Suprapubic skin (tissue), 4 donors: ENCODE measurements around the gene MCFD2. TPM values are rescaled to one million over a fixed set of nuclear protein-coding genes. Genes with fewer than 3 reads are reported as not detected.

ENCODE experiments used
- DNase-seq, 2 donors: peaks; one replicate each; pipeline ENCODE4 v3.0.0-alpha.2; 2019; ENCODE audit warnings: low spot score in 2 of 2
- H3K27ac ChIP-seq: fragments of 200-600 bp; sonication (generic); one replicate; pipeline ENCODE4 v1.5.1; 2019
- H3K27me3 ChIP-seq: fragments of 200-600 bp; sonication (generic); one replicate; pipeline ENCODE4 v1.5.1; 2019
- H3K36me3 ChIP-seq: fragments of 200-600 bp; sonication (generic); one replicate; pipeline ENCODE4 v1.5.1; 2019
- H3K4me1 ChIP-seq: fragments of 200-600 bp; sonication (generic); one replicate; pipeline ENCODE4 v1.5.1; 2019
- H3K4me3 ChIP-seq: fragments of 200-600 bp; sonication (generic); one replicate; pipeline ENCODE4 v1.5.1; 2019; ENCODE audit warnings: mild to moderate bottlenecking
- H3K9me3 ChIP-seq: fragments of 200-600 bp; sonication (generic); one replicate; pipeline ENCODE4 v1.5.1; 2019
- EP300 ChIP-seq: sonication (generic); formaldehyde crosslinking; IDR thresholded peaks from one replicate; pipeline ENCODE4 v1.6.1; 2017; ENCODE audit warnings: antibody characterized with exemption
- POLR2A ChIP-seq, 2 donors: fragments of 450-650 bp; IDR thresholded peaks; one replicate each; pipeline ENCODE4 v1.6.1; 2017; ENCODE audit warnings: antibody characterized with exemption in 2 of 2, mild to moderate bottlenecking in 2 of 2, moderate library complexity in 2 of 2
- POLR2AphosphoS5 ChIP-seq, 3 donors: sonication (generic); formaldehyde crosslinking; IDR thresholded peaks; one replicate each; pipeline ENCODE4 v1.6.1; 2017; ENCODE audit warnings: antibody characterized with exemption in 3 of 3
- WGBS: methylation state at CpG from one replicate; pipeline ENCODE4 v1.1.5; 2018; 5-methylcytosine and 5-hydroxymethylcytosine counted together
- total RNA-seq, 4 donors: library from RNA; depleted of rRNA; stranded (reverse); fragments of >200 nt; gene quantifications; one replicate each; pipeline ENCODE4 v1.1.0, GENCODE V29; 2016
- TF ChIP-seq, protein P1 (sequence below), 2 donors: fragments of 200-600 bp in 1 of 2; fragments of 450-650 bp in 1 of 2; sonication (generic) in 1 of 2; IDR thresholded peaks; one replicate each; pipeline ENCODE4 v1.5.1; 2016 to 2019; ENCODE audit warnings: antibody characterized with exemption in 2 of 2, mild to moderate bottlenecking in 1 of 2, moderate library complexity in 1 of 2

The MCFD2 gene
- total RNA-seq, 4 donors from 2014 or later, result 40.5 to 42.4 (median 41.6) TPM

DNA sequence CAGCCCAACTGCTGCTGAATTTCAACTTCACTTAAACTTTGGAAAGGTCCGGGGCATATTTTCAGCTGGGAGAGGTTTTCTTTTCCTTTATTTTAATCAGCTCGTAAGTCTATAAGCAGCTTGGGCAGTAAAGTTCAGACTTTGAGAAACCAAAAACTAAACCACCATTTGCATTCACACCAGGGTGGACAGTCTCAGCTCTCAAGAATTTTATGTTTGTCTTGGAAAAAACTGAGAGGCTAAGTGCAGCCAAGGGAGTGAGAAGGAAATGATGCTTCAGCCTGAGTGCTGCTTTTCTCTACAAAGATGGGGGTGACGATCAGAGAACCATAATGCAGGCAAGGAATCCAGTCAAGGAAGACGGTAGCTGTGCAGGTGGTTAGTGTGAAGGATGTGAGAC, 30.2 kb downstream of the MCFD2 start:
- no peaks in the 10 kb centered on the region for H3K27me3 ChIP-seq
- peaks cover 8% of the 10 kb centered on the region for H3K4me1 ChIP-seq
- DNase-seq, result no peak
- H3K36me3 ChIP-seq, result no peaks in the 10 kb centered on the region
- TF ChIP-seq EP300 (no peak), POLR2A (IDR thresholded peaks at IDR 0.05) (no peak), POLR2AphosphoS5 (IDR thresholded peaks at IDR 0.05) (no peak)
- TF ChIP-seq, protein P1, sequence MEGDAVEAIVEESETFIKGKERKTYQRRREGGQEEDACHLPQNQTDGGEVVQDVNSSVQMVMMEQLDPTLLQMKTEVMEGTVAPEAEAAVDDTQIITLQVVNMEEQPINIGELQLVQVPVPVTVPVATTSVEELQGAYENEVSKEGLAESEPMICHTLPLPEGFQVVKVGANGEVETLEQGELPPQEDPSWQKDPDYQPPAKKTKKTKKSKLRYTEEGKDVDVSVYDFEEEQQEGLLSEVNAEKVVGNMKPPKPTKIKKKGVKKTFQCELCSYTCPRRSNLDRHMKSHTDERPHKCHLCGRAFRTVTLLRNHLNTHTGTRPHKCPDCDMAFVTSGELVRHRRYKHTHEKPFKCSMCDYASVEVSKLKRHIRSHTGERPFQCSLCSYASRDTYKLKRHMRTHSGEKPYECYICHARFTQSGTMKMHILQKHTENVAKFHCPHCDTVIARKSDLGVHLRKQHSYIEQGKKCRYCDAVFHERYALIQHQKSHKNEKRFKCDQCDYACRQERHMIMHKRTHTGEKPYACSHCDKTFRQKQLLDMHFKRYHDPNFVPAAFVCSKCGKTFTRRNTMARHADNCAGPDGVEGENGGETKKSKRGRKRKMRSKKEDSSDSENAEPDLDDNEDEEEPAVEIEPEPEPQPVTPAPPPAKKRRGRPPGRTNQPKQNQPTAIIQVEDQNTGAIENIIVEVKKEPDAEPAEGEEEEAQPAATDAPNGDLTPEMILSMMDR (IDR thresholded peaks at IDR 0.05), result no peak
- H3K27ac ChIP-seq, result no peak overlapping the region
- WGBS, result 77% methylated on average over 4 of the region's 4 CpGs
- H3K4me3 ChIP-seq, result no peak overlapping the region
- no peaks in the 10 kb centered on the region for H3K9me3 ChIP-seq

DNA sequence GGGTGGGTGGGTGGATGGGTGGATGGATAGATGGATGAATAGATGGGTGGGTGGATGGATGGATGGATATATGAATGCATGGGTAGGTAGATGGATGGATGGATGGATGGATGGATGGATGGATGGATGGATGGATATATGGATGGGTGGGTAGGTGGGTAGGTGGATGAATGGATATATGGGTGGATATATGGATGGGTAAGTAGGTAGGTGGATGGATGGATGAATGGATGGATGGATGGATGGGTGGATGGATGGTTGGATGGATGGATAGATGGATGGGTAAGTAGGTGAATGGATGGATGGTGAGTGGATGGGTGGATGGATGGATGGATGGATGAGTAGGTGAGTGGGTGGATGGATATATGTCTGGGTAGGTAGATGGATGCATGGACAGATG, 36.1 kb downstream of the MCFD2 start:
- H3K4me1 ChIP-seq, result peaks cover 11% of the 10 kb centered on the region
- no peak overlapping the region for H3K4me3 ChIP-seq
- no peaks in the 10 kb centered on the region for H3K9me3 ChIP-seq
- no peak for TF ChIP-seq EP300
- TF ChIP-seq POLR2A (IDR thresholded peaks at IDR 0.05), result no peak
- TF ChIP-seq, protein P1 (IDR thresholded peaks at IDR 0.05), result no peak
- no peak for TF ChIP-seq POLR2AphosphoS5 (IDR thresholded peaks at IDR 0.05)
- H3K27ac ChIP-seq, result no peak overlapping the region
- no peaks in the 10 kb centered on the region for H3K36me3 ChIP-seq
- no peak for DNase-seq
- H3K27me3 ChIP-seq, result no peaks in the 10 kb centered on the region

DNA sequence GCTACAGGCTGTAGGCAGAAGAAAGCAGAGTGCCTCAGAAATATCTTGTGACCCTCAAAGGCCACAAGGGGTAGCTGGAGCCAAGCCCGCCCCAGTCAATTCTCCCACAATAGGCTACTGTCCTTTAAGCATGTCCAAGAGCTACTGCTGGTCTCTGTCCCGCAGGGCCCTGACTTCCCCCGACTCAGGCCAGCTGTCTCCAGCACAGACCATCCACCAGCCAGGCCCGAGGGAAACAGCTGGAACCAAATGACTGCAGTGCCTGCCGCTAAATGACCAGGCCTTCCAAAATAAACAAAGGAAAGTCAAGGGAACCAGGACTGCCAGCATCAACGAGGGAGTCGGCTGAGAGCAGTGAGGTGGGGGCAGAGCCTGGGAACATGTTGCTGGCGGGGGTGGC, 36.7 kb downstream of the MCFD2 start:
- DNase-seq, result peak in 1 of 2 donors; percentile 74

DNA sequence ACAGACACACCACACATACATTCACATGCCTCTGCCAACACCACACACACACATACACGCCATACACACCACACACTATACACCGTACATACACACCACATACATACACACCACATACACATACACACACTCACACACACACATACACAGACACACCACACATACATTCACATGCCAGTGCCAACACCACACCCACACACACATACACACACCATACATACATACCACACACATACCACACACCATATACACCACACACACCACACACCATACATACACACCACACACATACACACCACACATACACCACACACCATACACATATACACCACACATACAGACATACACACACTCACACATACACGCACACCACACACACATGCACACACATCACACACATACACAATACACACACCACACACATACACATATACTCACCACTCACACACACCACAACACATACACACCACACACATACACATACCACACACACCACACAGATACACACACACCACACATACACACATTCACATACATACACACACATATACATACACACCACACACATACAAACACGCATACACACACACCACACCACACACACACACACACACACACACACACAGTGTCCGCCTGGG, 37.2 kb downstream of the MCFD2 start:
- Histone ChIP-seq H3K4me1 (peaks cover 21% of the 10 kb centered on the region), H3K9me3 (no peaks in the 10 kb centered on the region), H3K36me3 (no peaks in the 10 kb centered on the region), H3K27me3 (no peaks in the 10 kb centered on the region), H3K4me3 (no peak overlapping the region), H3K27ac (no peak overlapping the region)
- peak in 1 of 2 donors; percentile 15 for DNase-seq
- WGBS, result 86% methylated on average over 5 of the region's 5 CpGs
- no peak for TF ChIP-seq POLR2AphosphoS5 (IDR thresholded peaks at IDR 0.05)
- no peak for TF ChIP-seq EP300
- TF ChIP-seq POLR2A (IDR thresholded peaks at IDR 0.05), result no peak
- TF ChIP-seq, protein P1 (IDR thresholded peaks at IDR 0.05), result no peak

More for the DNA sequence above, 36.7 kb downstream of the MCFD2 start:
- H3K4me3 ChIP-seq, result no peak overlapping the region
- H3K36me3 ChIP-seq, result no peaks in the 10 kb centered on the region
- WGBS, result 52% methylated on average over 8 of the region's 8 CpGs
- no peak for TF ChIP-seq POLR2A (IDR thresholded peaks at IDR 0.05)
- TF ChIP-seq POLR2AphosphoS5 (IDR thresholded peaks at IDR 0.05), result no peak
- no peak for TF ChIP-seq EP300
- TF ChIP-seq, protein P1 (IDR thresholded peaks at IDR 0.05), result no peak
- peaks cover 16% of the 10 kb centered on the region for H3K4me1 ChIP-seq
- no peaks in the 10 kb centered on the region for H3K9me3 ChIP-seq
- H3K27me3 ChIP-seq, result no peaks in the 10 kb centered on the region
- H3K27ac ChIP-seq, result no peak overlapping the region

DNA sequence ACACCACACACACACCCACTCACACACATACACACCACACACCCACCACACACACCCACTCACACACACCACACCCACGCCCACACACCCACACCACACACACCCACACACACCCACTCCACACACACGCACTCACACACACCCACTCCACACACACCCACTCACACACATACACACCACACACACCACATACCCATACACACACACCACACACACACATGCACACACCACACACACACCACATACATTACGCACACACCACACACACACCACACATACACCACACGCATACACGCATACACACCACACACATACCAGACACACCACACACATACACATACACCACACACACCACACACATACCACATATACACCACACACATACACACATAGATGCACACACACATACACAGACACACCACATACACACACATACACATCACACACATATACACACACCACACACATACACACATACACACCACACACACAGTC, 37.9 kb downstream of the MCFD2 start:
- WGBS, result 75% methylated on average over 5 of the region's 5 CpGs
- H3K27ac ChIP-seq, result no peak overlapping the region
- peaks cover 25% of the 10 kb centered on the region for H3K4me1 ChIP-seq
- no peaks in the 10 kb centered on the region for H3K27me3 ChIP-seq
- no peaks in the 10 kb centered on the region for H3K9me3 ChIP-seq
- TF ChIP-seq, protein P1 (IDR thresholded peaks at IDR 0.05), result no peak
- TF ChIP-seq EP300, result no peak
- TF ChIP-seq POLR2A (IDR thresholded peaks at IDR 0.05), result no peak
- TF ChIP-seq POLR2AphosphoS5 (IDR thresholded peaks at IDR 0.05), result no peak
- no peaks in the 10 kb centered on the region for H3K36me3 ChIP-seq
- no peak for DNase-seq
- H3K4me3 ChIP-seq, result no peak overlapping the region
